ENCODE data around the gene HAGH.
A peak's percentile ranks its signal among the peaks of the same experiment; 100 is the strongest.

HAGH gene

GRCh38 chr16:1772362-1772907, 54.2 kb downstream of the HAGH start, which contains the start of gene EME2:
Gene EME2 (plus strand): TSS chr16:1772810. CDS start chr16:1773228, 418 bp downstream.
- DNase-seq: peak; percentile 30

GRCh38 chr16:1771864-1772361, 54.7 kb downstream of the HAGH start:
- DNase-seq: no peak

GRCh38 chr16:1771188-1771863, 55.3 kb downstream of the HAGH start, which contains the start of gene NME3:
Gene NME3 (minus strand): TSS chr16:1771543. CDS start chr16:1771534, 9 bp downstream.
- DNase-seq: peak; percentile 62

- peak; percentile 43 for DNase-seq
Observed at GRCh38 chr16:1770328-1771187, 56.1 kb downstream of the HAGH start.

GRCh38 chr16:1769402-1770300, 57.0 kb downstream of the HAGH start:
- no peak for DNase-seq

- DNase-seq: no peak
Observed at GRCh38 chr16:1768767-1769401, 57.7 kb downstream of the HAGH start.

GRCh38 chr16:1768061-1768766, 58.4 kb downstream of the HAGH start:
- DNase-seq: no peak

- DNase-seq: no peak
Observed at GRCh38 chr16:1767116-1767994, 59.3 kb downstream of the HAGH start.

- DNase-seq: no peak
Observed at GRCh38 chr16:1766701-1767100, 59.9 kb downstream of the HAGH start.

- DNase-seq: no peak
Observed at GRCh38 chr16:1766231-1766630, 60.4 kb downstream of the HAGH start.

GRCh38 chr16:1765826-1766225, 60.8 kb downstream of the HAGH start:
- DNase-seq: no peak

- DNase-seq: no peak
Observed at GRCh38 chr16:1764971-1765370, 61.7 kb downstream of the HAGH start.

GRCh38 chr16:1763521-1764511, 62.8 kb downstream of the HAGH start:
- no peak for DNase-seq

GRCh38 chr16:1762879-1763520, 63.6 kb downstream of the HAGH start:
- DNase-seq: no peak

- DNase-seq: no peak
Observed at GRCh38 chr16:1762196-1762878, 64.3 kb downstream of the HAGH start.

- DNase-seq: no peak
Observed at GRCh38 chr16:1761751-1762150, 64.9 kb downstream of the HAGH start.

- DNase-seq: no peak
Observed at GRCh38 chr16:1760911-1761310, 65.7 kb downstream of the HAGH start.

GRCh38 chr16:1759511-1759910, 67.1 kb downstream of the HAGH start:
- DNase-seq: no peak

Measured in HCEC 1CT (cell line).